Esophagus muscularis mucosa (tissue), 4 donors: ENCODE results near the gene PHACTR4. TPM values are rescaled to one million over a fixed set of nuclear protein-coding genes. Genes with fewer than 3 reads are reported as not detected.
"Not testable (repeated sequence)": the region's sequence is repeated elsewhere in the genome, so short reads cannot be mapped to it uniquely, and the experiment has no call there.

Experiments
- DNase-seq: peaks from one replicate; pipeline ENCODE4 v3.0.0-alpha.2; 2017; ENCODE audit errors: extremely low spot score
- H3K27ac ChIP-seq, 4 donors: fragments of 200-600 bp; sonication (generic); replicated peaks in 1 of 4; 1 replicate in 3 of 4; 2 replicates in 1 of 4; pipeline ENCODE4 v1.5.1; 2016 to 2019; ENCODE audit warnings: mild to moderate bottlenecking in 1 of 4
- H3K27me3 ChIP-seq, 4 donors: fragments of 200-600 bp; sonication (generic); one replicate each; pipeline versions ENCODE4 v1.5.1 to v1.6.0; 2016 to 2019
- H3K36me3 ChIP-seq, 4 donors: fragments of 200-600 bp; sonication (generic); one replicate each; pipeline ENCODE4 v1.5.1; 2016 to 2019
- H3K4me1 ChIP-seq, 4 donors: fragments of 200-600 bp; sonication (generic); one replicate each; pipeline ENCODE4 v1.5.1; 2016 to 2019
- H3K4me3 ChIP-seq, 4 donors: fragments of 200-600 bp; sonication (generic); 1 replicate in 2 of 4; 2 replicates in 2 of 4; pipeline ENCODE4 v1.5.1; 2016 to 2019; ENCODE audit warnings: mild to moderate bottlenecking in 4 of 4, moderate library complexity in 1 of 4
- H3K9me3 ChIP-seq, 4 donors: fragments of 200-600 bp; sonication (generic); 1 replicate in 3 of 4; 2 replicates in 1 of 4; pipeline ENCODE4 v1.5.1; 2016 to 2019
- CTCF ChIP-seq, 3 experiments: fragments of 200-600 bp in 2 of 3; fragments of 450-650 bp in 1 of 3; sonication (generic) in 2 of 3; IDR thresholded peaks; one replicate each; pipeline ENCODE4 v1.5.1; 2017 to 2019; ENCODE audit warnings: antibody characterized with exemption in 3 of 3, mild to moderate bottlenecking in 2 of 3, moderate library complexity in 1 of 3
- EP300 ChIP-seq: sonication (generic); formaldehyde crosslinking; IDR thresholded peaks from one replicate; pipeline ENCODE4 v1.6.1; 2017; ENCODE audit warnings: antibody characterized with exemption
- POLR2A ChIP-seq: fragments of 450-650 bp; IDR thresholded peaks from one replicate; pipeline ENCODE4 v1.6.1; 2017; ENCODE audit warnings: antibody characterized with exemption, moderate library complexity, mild to moderate bottlenecking, low read depth
- POLR2AphosphoS5 ChIP-seq, 2 donors: sonication (generic); formaldehyde crosslinking; IDR thresholded peaks; one replicate each; pipeline ENCODE4 v1.6.1; 2017; ENCODE audit warnings: antibody characterized with exemption in 2 of 2
- WGBS: methylation state at CpG from one replicate; pipeline ENCODE4 v1.1.5; 2018; 5-methylcytosine and 5-hydroxymethylcytosine counted together
- intact Hi-C: fragments of 100-400 bp; cut with DNase I; formaldehyde crosslinking; loops from one replicate; pipeline ENCODE4 v1.15.1; 2023
- total RNA-seq, 4 donors: library from RNA; depleted of rRNA; stranded (reverse); fragments of >200 nt; gene quantifications; one replicate each; pipeline versions ENCODE4 v1.1.0 to v1.2.1, GENCODE V29; 2016

The PHACTR4 gene
- total RNA-seq, 4 donors from 2014 or later, result 21.0 to 32.4 (median 27.7) TPM

DNA sequence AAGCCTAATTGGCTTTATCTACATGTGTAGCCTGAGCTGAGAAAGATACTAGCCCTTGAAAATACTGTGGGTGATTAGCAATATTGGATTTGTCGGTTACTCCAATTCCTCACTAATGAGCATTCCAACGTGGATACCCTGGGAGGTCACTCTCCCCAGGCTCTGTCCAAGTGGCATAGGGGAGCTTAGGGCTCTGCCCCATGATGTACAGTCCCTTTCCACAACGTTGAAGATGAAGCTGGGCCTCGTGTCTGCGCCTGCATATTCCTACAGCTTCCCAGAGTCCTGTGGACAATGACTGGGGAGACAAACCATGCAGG, 138.9 kb downstream of the PHACTR4 start:
- H3K9me3 ChIP-seq, result no peaks in the 10 kb centered on the region
- no peak for DNase-seq
- H3K4me1 ChIP-seq, result peaks cover 32 to 75% (median 56%) of the 10 kb centered on the region in 4 donors
- intact Hi-C loops, result loop anchor here (5.0 kb wide), 1 partner anchor 229 kb away; the partner anchor contains the start of gene YTHDF2
- H3K27me3 ChIP-seq, result no peaks in the 10 kb centered on the region
- TF ChIP-seq CTCF (IDR thresholded peaks at IDR 0.05) (no peak), EP300 (no peak), POLR2AphosphoS5 (IDR thresholded peaks at IDR 0.05) (no peak), POLR2A (no peak)
- peak overlapping the region; percentile 18 to 90 (median 85) for H3K27ac ChIP-seq
- WGBS, result 36% methylated on average over 5 of the region's 5 CpGs
- peak overlapping the region in 3 of 4 donors; percentile 64 to 72 (median 64) for H3K4me3 ChIP-seq
- H3K36me3 ChIP-seq, result peaks cover 40 to 59% (median 55%) of the 10 kb centered on the region in 4 donors

DNA sequence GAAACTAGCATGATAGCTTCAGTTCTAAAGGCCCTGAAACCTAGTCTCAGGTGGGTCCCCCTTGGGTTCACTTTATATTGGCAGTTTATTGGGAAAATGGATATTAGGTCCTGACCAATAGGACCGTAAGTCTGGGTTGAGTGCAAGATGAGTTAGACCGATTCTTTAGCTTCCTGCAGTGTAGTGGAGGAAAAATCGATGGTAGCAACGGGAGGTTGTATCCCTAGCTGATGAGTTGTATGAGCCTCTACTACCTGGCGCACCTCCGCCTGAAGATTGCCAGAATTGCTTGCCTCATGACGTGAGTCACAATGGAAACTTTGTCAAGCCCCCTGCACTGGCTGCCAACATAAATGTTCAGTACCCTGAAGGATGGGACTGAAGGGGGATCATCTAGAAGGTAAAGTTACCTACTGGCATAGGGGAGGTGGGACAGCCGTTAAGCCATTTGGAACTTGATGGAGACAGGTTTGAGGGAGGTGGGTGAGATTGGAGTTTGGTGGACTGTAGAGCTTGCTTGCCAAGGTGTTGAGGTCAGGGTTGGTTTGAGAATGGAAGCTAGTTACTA, 140.2 kb downstream of the PHACTR4 start:
- H3K9me3 ChIP-seq, result no peaks in the 10 kb centered on the region
- H3K27ac ChIP-seq, result peak overlapping the region in 3 of 4 donors; percentile 6 to 86 (median 59)
- H3K27me3 ChIP-seq, result no peaks in the 10 kb centered on the region
- 63% methylated on average over 4 of the region's 8 CpGs for WGBS
- H3K4me1 ChIP-seq, result peaks cover 32 to 75% (median 56%) of the 10 kb centered on the region in 4 donors
- no peak for DNase-seq
- intact Hi-C loops, result loop anchor here (5.0 kb wide), 1 partner anchor 228 kb away; the partner anchor contains the start of gene YTHDF2
- H3K36me3 ChIP-seq, result peaks cover 46 to 73% (median 69%) of the 10 kb centered on the region in 4 donors
- peak overlapping the region in 1 of 4 donors; percentile 64 for H3K4me3 ChIP-seq
- TF ChIP-seq CTCF (IDR thresholded peaks at IDR 0.05) (no peak), EP300 (no peak), POLR2AphosphoS5 (IDR thresholded peaks at IDR 0.05) (no peak), POLR2A (no peak)

- Histone ChIP-seq H3K9me3 (no peaks in the 10 kb centered on the region), H3K4me1 (peaks cover 32 to 69% (median 54%) of the 10 kb centered on the region in 4 donors), H3K27me3 (no peaks in the 10 kb centered on the region), H3K36me3 (peaks cover 52 to 79% (median 75%) of the 10 kb centered on the region in 4 donors), H3K27ac (peak overlapping the region in 1 of 4 donors; percentile 59), H3K4me3 (peak overlapping the region in 1 of 4 donors; percentile 0)
- WGBS, result 62% methylated on average over 8 of the region's 8 CpGs
- TF ChIP-seq POLR2AphosphoS5 (IDR thresholded peaks at IDR 0.05), result no peak
- TF ChIP-seq EP300, result no peak
- no peak for TF ChIP-seq CTCF (IDR thresholded peaks at IDR 0.05)
- TF ChIP-seq POLR2A, result no peak
- DNase-seq, result no peak
- intact Hi-C loops, result no loop called here
These were observed 140.9 kb downstream of the PHACTR4 start for GRCh38 chr1:28510273-28510969.

DNA sequence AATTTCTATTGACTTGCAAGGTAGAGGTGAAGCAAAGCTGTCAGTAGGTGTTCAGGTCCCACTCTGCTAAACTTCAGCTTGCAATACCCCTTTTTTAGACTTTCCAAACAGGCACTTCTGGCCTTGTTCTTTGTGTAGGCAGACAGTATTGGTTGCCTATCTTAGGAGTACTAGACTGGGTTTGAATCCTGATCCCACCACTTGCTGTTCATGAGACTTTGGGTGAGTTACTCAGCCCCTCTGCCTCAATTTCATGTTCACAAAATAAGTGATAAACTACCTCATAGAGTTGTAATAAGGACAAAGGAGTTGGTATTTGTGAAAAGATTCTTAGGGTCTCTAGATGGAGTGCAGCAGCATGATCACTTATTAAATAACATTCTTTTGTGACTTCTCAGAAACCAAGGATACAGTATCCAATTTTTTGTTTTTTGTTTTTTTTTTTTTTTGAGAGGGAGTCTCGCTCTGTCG, 141.5 kb downstream of the PHACTR4 start:
- TF ChIP-seq POLR2A, result no peak
- H3K9me3 ChIP-seq, result no peaks in the 10 kb centered on the region
- no peak overlapping the region for H3K27ac ChIP-seq
- no peak overlapping the region for H3K4me3 ChIP-seq
- peaks cover 32 to 68% (median 54%) of the 10 kb centered on the region in 4 donors for H3K4me1 ChIP-seq
- H3K27me3 ChIP-seq, result no peaks in the 10 kb centered on the region
- intact Hi-C loops, result no loop called here
- peaks cover 52 to 85% (median 76%) of the 10 kb centered on the region in 4 donors for H3K36me3 ChIP-seq
- WGBS, result 96% methylated on average over 2 of the region's 2 CpGs
- DNase-seq, result no peak

DNA sequence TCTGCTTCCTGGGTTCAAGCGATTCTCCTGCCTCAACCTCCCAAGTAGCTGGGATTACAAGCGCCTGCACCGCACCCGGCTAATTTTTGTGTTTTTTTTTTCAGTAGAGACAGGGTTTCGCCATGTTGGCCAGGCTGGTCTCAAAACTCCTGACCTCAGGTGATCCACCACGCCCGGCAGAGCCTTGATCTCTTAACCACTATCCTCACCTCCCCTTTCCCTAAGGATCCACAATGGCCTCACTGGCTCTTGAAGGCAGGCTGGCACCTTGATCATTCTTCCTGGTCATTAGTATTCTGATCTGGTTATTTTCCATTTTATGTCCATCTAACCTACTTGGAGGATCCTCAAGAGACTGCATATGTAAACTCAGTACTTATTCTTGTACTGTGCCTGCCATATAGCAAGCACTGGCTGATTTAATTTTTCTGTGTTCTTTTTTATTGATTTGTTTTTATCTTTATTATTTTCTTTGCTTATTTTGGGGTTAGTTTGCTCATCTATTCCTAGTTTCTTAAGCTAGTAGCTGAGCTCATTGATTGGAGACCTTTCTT, 142.6 kb downstream of the PHACTR4 start:
- WGBS, result 83% methylated on average over 7 of the region's 7 CpGs
- no peak for TF ChIP-seq EP300
- TF ChIP-seq CTCF (IDR thresholded peaks at IDR 0.05), result no peak
- no peak for TF ChIP-seq POLR2A
- no peak for TF ChIP-seq POLR2AphosphoS5 (IDR thresholded peaks at IDR 0.05)
- Histone ChIP-seq H3K9me3 (no peaks in the 10 kb centered on the region), H3K4me3 (no peak overlapping the region), H3K36me3 (peaks cover 52 to 86% (median 76%) of the 10 kb centered on the region in 4 donors), H3K4me1 (peaks cover 29 to 61% (median 50%) of the 10 kb centered on the region in 4 donors), H3K27me3 (no peaks in the 10 kb centered on the region), H3K27ac (no peak overlapping the region)
- intact Hi-C loops, result no loop called here
- no peak for DNase-seq

GRCh38 chr1:28514445-28514933, 144.9 kb downstream of the PHACTR4 start:
- H3K9me3 ChIP-seq, H3K27me3 ChIP-seq, DNase-seq, H3K27ac ChIP-seq, intact Hi-C loops, H3K4me3 ChIP-seq: not testable (repeated sequence)
- H3K36me3 ChIP-seq, result peaks cover 38 to 67% (median 60%) of the 10 kb centered on the region in 4 donors
- WGBS, result 96% methylated on average over 13 of the region's 13 CpGs
- peaks cover 15 to 57% (median 42%) of the 10 kb centered on the region in 4 donors for H3K4me1 ChIP-seq
